Thymus (tissue), 11 donors: ENCODE measurements around the gene PIP5K1C. TPM values are rescaled to one million over a fixed set of nuclear protein-coding genes. Genes with fewer than 3 reads are reported as not detected.
A peak's percentile ranks its signal among the peaks of the same experiment; 100 is the strongest.

Experiments used
- DNase-seq, 9 donors: peaks; one replicate each; pipeline ENCODE4 v3.0.0-alpha.2; 2013; ENCODE audit warnings: low spot score in 9 of 9, low read depth in 6 of 9, missing footprints in 1 of 9
- H3K27ac ChIP-seq, 2 donors: one replicate each; pipeline ENCODE4 v1.5.1; 2013; ENCODE audit warnings: control low read depth in 1 of 2, low read depth in 1 of 2, low read length in 1 of 2, mild to moderate bottlenecking in 1 of 2, moderate library complexity in 1 of 2
- H3K27me3 ChIP-seq, 2 donors: one replicate each; pipeline ENCODE4 v1.5.1; 2013; ENCODE audit warnings: low read length in 1 of 2; ENCODE audit not compliant: control insufficient read depth in 2 of 2, insufficient read depth in 1 of 2
- H3K36me3 ChIP-seq, 2 donors: one replicate each; pipeline ENCODE4 v1.5.1; 2013; ENCODE audit warnings: low read length in 1 of 2, mild to moderate bottlenecking in 1 of 2, moderate library complexity in 1 of 2; ENCODE audit not compliant: control insufficient read depth in 2 of 2, insufficient read depth in 2 of 2
- H3K4me1 ChIP-seq, 2 donors: one replicate each; pipeline ENCODE4 v1.5.1; 2013; ENCODE audit warnings: low read length in 2 of 2; ENCODE audit not compliant: control insufficient read depth in 2 of 2, insufficient read depth in 2 of 2
- H3K4me3 ChIP-seq, 2 donors: one replicate each; pipeline ENCODE4 v1.5.1; 2013; ENCODE audit warnings: low read length in 2 of 2, control low read depth in 1 of 2, mild to moderate bottlenecking in 1 of 2
- H3K9me3 ChIP-seq, 2 donors: one replicate each; pipeline ENCODE4 v1.5.1; 2013; ENCODE audit warnings: low read length in 1 of 2, mild to moderate bottlenecking in 1 of 2; ENCODE audit not compliant: control insufficient read depth in 2 of 2, insufficient read depth in 1 of 2
- WGBS: extraction: QIAGEN DNeasy Blood & Tissue Kit; methylation state at CpG from one replicate; pipeline ENCODE4 v1.1.7; 2013; 5-methylcytosine and 5-hydroxymethylcytosine counted together
- polyA plus RNA-seq: library from polyadenylated mRNA; stranded (reverse); fragments of 200-250 nt; gene quantifications from one replicate; pipeline ENCODE4 v1.2.3, GENCODE V29; 2013
- total RNA-seq: library from RNA; stranded (reverse); fragments of 120-200 nt; gene quantifications from one replicate; pipeline ENCODE4 v1.2.4, GENCODE V29; 2013
- donor health status: healthy.

PIP5K1C gene
- total and polyA plus RNA-seq, 2 donors = 3.4 to 14.0 TPM

- 94% methylated on average over 22 of the region's 22 CpGs for WGBS
- no peak for DNase-seq
- H3K9me3 ChIP-seq = peaks cover 0 to 3% of the 10 kb centered on the region in 2 donors
- H3K36me3 ChIP-seq = peaks cover 18 to 71% of the 10 kb centered on the region in 2 donors
- no peak overlapping the region for H3K27ac ChIP-seq
- no peaks in the 10 kb centered on the region for H3K4me1 ChIP-seq
- H3K4me3 ChIP-seq = no peak overlapping the region
- no peaks in the 10 kb centered on the region for H3K27me3 ChIP-seq
Observed at GRCh38 chr19:3659746-3660112, 40.5 kb downstream of the PIP5K1C start.

- H3K36me3 ChIP-seq = peaks cover 12 to 65% of the 10 kb centered on the region in 2 donors
- no peaks in the 10 kb centered on the region for H3K4me1 ChIP-seq
- no peak overlapping the region for H3K4me3 ChIP-seq
- WGBS = 98% methylated on average over 37 of the region's 37 CpGs
- no peak for DNase-seq
- no peaks in the 10 kb centered on the region for H3K27me3 ChIP-seq
- H3K9me3 ChIP-seq = peaks cover 0 to 3% of the 10 kb centered on the region in 2 donors
- no peak overlapping the region for H3K27ac ChIP-seq
Observed at GRCh38 chr19:3658870-3659745, 41.2 kb downstream of the PIP5K1C start.

GRCh38 chr19:3658004-3658869 is 42.0 kb downstream of the PIP5K1C start:
- Histone ChIP-seq H3K27me3 (no peaks in the 10 kb centered on the region), H3K9me3 (peaks cover 0 to 3% of the 10 kb centered on the region in 2 donors), H3K4me3 (no peak overlapping the region), H3K27ac (no peak overlapping the region), H3K36me3 (peaks cover 13 to 61% of the 10 kb centered on the region in 2 donors), H3K4me1 (no peaks in the 10 kb centered on the region)
- WGBS = 96% methylated on average over 39 of the region's 39 CpGs
- no peak for DNase-seq

- peaks cover 17 to 66% of the 10 kb centered on the region in 2 donors for H3K36me3 ChIP-seq
- no peak for DNase-seq
- peaks cover 0 to 3% of the 10 kb centered on the region in 2 donors for H3K9me3 ChIP-seq
- no peaks in the 10 kb centered on the region for H3K27me3 ChIP-seq
- H3K4me1 ChIP-seq = no peaks in the 10 kb centered on the region
- H3K4me3 ChIP-seq = no peak overlapping the region
- 98% methylated on average over 16 of the region's 16 CpGs for WGBS
- no peak overlapping the region for H3K27ac ChIP-seq
Observed at GRCh38 chr19:3657395-3657769, 42.9 kb downstream of the PIP5K1C start.

GRCh38 chr19:3656747-3657394 is 43.4 kb downstream of the PIP5K1C start:
- no peak for DNase-seq
- peaks cover 17 to 68% of the 10 kb centered on the region in 2 donors for H3K36me3 ChIP-seq
- H3K27ac ChIP-seq = no peak overlapping the region
- no peaks in the 10 kb centered on the region for H3K4me1 ChIP-seq
- 98% methylated on average over 19 of the region's 19 CpGs for WGBS
- peaks cover 0 to 3% of the 10 kb centered on the region in 2 donors for H3K9me3 ChIP-seq
- H3K4me3 ChIP-seq = no peak overlapping the region
- no peaks in the 10 kb centered on the region for H3K27me3 ChIP-seq

GRCh38 chr19:3656073-3656746 is 44.1 kb downstream of the PIP5K1C start:
- Histone ChIP-seq H3K4me1 (no peaks in the 10 kb centered on the region), H3K36me3 (peaks cover 22 to 68% of the 10 kb centered on the region in 2 donors), H3K9me3 (no peaks in the 10 kb centered on the region), H3K27me3 (no peaks in the 10 kb centered on the region), H3K4me3 (no peak overlapping the region), H3K27ac (no peak overlapping the region)
- 90% methylated on average over 36 of the region's 36 CpGs for WGBS
- no peak for DNase-seq

- no peaks in the 10 kb centered on the region for H3K4me1 ChIP-seq
- peaks cover 20 to 70% of the 10 kb centered on the region in 2 donors for H3K36me3 ChIP-seq
- 92% methylated on average over 25 of the region's 25 CpGs for WGBS
- no peaks in the 10 kb centered on the region for H3K9me3 ChIP-seq
- no peak overlapping the region for H3K4me3 ChIP-seq
- H3K27me3 ChIP-seq = no peaks in the 10 kb centered on the region
- DNase-seq = peak in 1 of 9 donors; percentile 25
- H3K27ac ChIP-seq = no peak overlapping the region
Observed at GRCh38 chr19:3655402-3656072, 44.7 kb downstream of the PIP5K1C start.

- Histone ChIP-seq H3K36me3 (peaks cover 20 to 66% of the 10 kb centered on the region in 2 donors), H3K4me3 (no peak overlapping the region), H3K27ac (no peak overlapping the region), H3K27me3 (no peaks in the 10 kb centered on the region), H3K9me3 (no peaks in the 10 kb centered on the region), H3K4me1 (no peaks in the 10 kb centered on the region)
- 98% methylated on average over 20 of the region's 20 CpGs for WGBS
- peak in 1 of 9 donors; percentile 16 for DNase-seq
Observed at GRCh38 chr19:3653865-3654513, 46.3 kb downstream of the PIP5K1C start.
